ENCODE measurements around the gene HDAC4.

DNA sequence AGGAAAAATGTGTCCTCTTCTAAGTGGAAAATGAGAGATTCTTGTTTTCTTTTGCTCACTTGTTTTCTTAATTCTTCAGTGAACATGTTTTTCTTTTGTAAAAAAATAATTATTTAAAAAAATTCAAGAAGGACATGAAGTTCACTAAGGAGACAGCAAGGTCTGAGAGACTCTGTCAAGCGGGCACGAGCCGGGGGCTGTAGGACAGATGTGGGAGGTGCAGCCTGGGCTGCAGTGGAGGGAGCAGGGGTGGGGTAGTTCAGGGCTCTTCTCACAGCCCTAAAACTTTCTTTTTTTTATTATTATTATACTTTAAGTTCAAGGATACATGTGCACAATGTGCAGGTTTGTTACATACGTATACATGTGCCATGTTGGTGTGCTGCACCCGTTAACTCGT is 4.3 kb upstream of the HDAC4 start:
- TF ChIP-seq EP300 (IDR thresholded peaks at IDR 0.05; ENCODE audit: borderline replicate concordance) = no peak
- TF ChIP-seq RAD21 (IDR thresholded peaks at IDR 0.05; ENCODE audit: low read depth) = no peak
- TF ChIP-seq, protein P1, sequence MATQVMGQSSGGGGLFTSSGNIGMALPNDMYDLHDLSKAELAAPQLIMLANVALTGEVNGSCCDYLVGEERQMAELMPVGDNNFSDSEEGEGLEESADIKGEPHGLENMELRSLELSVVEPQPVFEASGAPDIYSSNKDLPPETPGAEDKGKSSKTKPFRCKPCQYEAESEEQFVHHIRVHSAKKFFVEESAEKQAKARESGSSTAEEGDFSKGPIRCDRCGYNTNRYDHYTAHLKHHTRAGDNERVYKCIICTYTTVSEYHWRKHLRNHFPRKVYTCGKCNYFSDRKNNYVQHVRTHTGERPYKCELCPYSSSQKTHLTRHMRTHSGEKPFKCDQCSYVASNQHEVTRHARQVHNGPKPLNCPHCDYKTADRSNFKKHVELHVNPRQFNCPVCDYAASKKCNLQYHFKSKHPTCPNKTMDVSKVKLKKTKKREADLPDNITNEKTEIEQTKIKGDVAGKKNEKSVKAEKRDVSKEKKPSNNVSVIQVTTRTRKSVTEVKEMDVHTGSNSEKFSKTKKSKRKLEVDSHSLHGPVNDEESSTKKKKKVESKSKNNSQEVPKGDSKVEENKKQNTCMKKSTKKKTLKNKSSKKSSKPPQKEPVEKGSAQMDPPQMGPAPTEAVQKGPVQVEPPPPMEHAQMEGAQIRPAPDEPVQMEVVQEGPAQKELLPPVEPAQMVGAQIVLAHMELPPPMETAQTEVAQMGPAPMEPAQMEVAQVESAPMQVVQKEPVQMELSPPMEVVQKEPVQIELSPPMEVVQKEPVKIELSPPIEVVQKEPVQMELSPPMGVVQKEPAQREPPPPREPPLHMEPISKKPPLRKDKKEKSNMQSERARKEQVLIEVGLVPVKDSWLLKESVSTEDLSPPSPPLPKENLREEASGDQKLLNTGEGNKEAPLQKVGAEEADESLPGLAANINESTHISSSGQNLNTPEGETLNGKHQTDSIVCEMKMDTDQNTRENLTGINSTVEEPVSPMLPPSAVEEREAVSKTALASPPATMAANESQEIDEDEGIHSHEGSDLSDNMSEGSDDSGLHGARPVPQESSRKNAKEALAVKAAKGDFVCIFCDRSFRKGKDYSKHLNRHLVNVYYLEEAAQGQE (IDR thresholded peaks at IDR 0.05; ENCODE audit: low read depth) = no peak
- TF ChIP-seq YY1 (IDR thresholded peaks at IDR 0.05; ENCODE audit: low read depth) = no peak
- TF ChIP-seq TCF12 (IDR thresholded peaks at IDR 0.05; ENCODE audit: low read depth) = no peak
- no peak for TF ChIP-seq CREB1 (IDR thresholded peaks at IDR 0.05; ENCODE audit: low read depth)
- TF ChIP-seq ZBTB7A (IDR thresholded peaks at IDR 0.05; ENCODE audit: low read depth) = no peak
- TF ChIP-seq NFIC (IDR thresholded peaks at IDR 0.05) = no peak
- no peak for TF ChIP-seq EGR1 (IDR thresholded peaks at IDR 0.05)
- TF ChIP-seq, protein P2, sequence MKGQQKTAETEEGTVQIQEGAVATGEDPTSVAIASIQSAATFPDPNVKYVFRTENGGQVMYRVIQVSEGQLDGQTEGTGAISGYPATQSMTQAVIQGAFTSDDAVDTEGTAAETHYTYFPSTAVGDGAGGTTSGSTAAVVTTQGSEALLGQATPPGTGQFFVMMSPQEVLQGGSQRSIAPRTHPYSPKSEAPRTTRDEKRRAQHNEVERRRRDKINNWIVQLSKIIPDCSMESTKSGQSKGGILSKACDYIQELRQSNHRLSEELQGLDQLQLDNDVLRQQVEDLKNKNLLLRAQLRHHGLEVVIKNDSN (IDR thresholded peaks at IDR 0.05) = no peak

Data from Ishikawa (cell line).